ENCODE measurements around the gene ENTREP1. TPM values are rescaled to one million over a fixed set of nuclear protein-coding genes. Genes with fewer than 3 reads are reported as not detected.
A peak's percentile ranks its signal among the peaks of the same experiment; 100 is the strongest.

ENTREP1 gene
- total RNA-seq, 4 donors from 2014 or later = 11.3 to 29.3 (median 21.3) TPM

GRCh38 chr9:69308206-69308931 lies 16.6 kb upstream of the ENTREP1 start:
- Histone ChIP-seq H3K27me3 (no peaks in the 10 kb centered on the region), H3K9me3 (no peaks in the 10 kb centered on the region), H3K4me3 (no peak overlapping the region), H3K27ac (peak overlapping the region; percentile 69 to 87 (median 78)), H3K36me3 (no peaks in the 10 kb centered on the region), H3K4me1 (peaks cover 0 to 18% (median 6%) of the 10 kb centered on the region in 3 donors)
- WGBS, 2 donors (ENCODE audit: low coverage in 1 of 2) = 75 to 78% methylated on average over 5 of the region's 5 CpGs
- ATAC-seq = no peak
- no peak for TF ChIP-seq POLR2A (IDR thresholded peaks at IDR 0.05)
- TF ChIP-seq EP300 (IDR thresholded peaks at IDR 0.05) = no peak
- TF ChIP-seq CTCF (IDR thresholded peaks at IDR 0.05) = no peak
- no peak for TF ChIP-seq POLR2AphosphoS5 (IDR thresholded peaks at IDR 0.05)

DNA sequence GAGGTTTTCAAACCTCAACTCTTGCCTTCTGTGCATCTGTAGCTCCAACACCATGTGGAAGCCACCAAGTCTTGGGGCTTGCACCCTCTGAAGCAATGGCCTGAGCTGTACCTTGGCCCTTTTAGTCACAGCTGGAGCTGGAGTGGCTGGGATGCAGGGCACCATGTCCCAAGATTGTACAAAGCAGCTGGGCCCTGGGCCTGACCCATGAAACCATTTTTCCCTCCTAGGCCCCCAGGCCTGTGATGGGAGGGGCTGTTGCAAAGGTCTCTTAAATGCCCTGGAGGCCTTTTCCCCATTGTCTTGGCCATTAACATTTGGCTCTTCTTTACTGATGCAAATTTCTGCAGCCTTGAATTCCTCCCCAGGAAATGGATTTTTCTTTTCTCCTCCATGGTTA lies 11.8 kb upstream of the ENTREP1 start:
- Histone ChIP-seq H3K27me3 (no peaks in the 10 kb centered on the region), H3K9me3 (no peaks in the 10 kb centered on the region), H3K36me3 (no peaks in the 10 kb centered on the region), H3K4me1 (peaks cover 0 to 5% (median 4%) of the 10 kb centered on the region in 3 donors), H3K27ac (no peak overlapping the region), H3K4me3 (no peak overlapping the region)
- no peak for TF ChIP-seq POLR2A (IDR thresholded peaks at IDR 0.05)
- TF ChIP-seq CTCF (IDR thresholded peaks at IDR 0.05) = no peak
- TF ChIP-seq EP300 (IDR thresholded peaks at IDR 0.05) = no peak
- TF ChIP-seq POLR2AphosphoS5 (IDR thresholded peaks at IDR 0.05) = no peak
- ATAC-seq = no peak

GRCh38 chr9:69314547-69314946 lies 10.5 kb upstream of the ENTREP1 start:
- Histone ChIP-seq H3K27me3 (no peaks in the 10 kb centered on the region), H3K9me3 (no peaks in the 10 kb centered on the region), H3K36me3 (no peaks in the 10 kb centered on the region), H3K4me1 (no peaks in the 10 kb centered on the region), H3K4me3 (no peak overlapping the region), H3K27ac (no peak overlapping the region)
- TF ChIP-seq EP300 (IDR thresholded peaks at IDR 0.05) (no peak), CTCF (IDR thresholded peaks at IDR 0.05) (no peak), POLR2A (IDR thresholded peaks at IDR 0.05) (no peak), POLR2AphosphoS5 (IDR thresholded peaks at IDR 0.05) (no peak)
- WGBS, 2 donors (ENCODE audit: low coverage in 1 of 2) = 88 to 100% methylated on average over 1 of the region's 1 CpG
- ATAC-seq = no peak

DNA sequence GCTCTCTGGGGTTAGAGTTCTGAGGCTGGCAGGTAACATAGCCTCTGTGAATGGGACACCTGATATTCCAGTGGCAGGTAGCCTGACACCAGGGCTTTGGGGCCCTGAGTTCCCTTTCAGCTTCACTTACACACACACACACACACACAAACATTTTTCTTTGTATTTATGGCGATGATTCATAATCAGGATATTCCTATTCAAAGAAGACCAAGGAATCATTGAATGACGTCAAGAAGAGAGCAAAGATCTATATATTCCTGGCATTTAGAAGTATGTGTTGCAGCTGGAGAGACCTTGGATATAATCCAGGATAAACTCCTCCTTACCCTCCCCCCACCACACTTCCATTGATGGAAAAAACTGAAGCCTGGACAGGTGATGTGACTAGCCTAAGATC lies 7.9 kb upstream of the ENTREP1 start:
- no peak for TF ChIP-seq POLR2AphosphoS5 (IDR thresholded peaks at IDR 0.05)
- TF ChIP-seq CTCF (IDR thresholded peaks at IDR 0.05) = no peak
- TF ChIP-seq EP300 (IDR thresholded peaks at IDR 0.05) = no peak
- TF ChIP-seq POLR2A (IDR thresholded peaks at IDR 0.05) = no peak
- Histone ChIP-seq H3K27ac (no peak overlapping the region), H3K9me3 (no peaks in the 10 kb centered on the region), H3K4me1 (no peaks in the 10 kb centered on the region), H3K4me3 (no peak overlapping the region), H3K27me3 (no peaks in the 10 kb centered on the region), H3K36me3 (no peaks in the 10 kb centered on the region)
- 66 to 100% methylated on average over 1 to 2 of the region's 2 CpGs for WGBS, 2 donors (ENCODE audit: low coverage in 1 of 2)
- ATAC-seq = no peak

GRCh38 chr9:69317894-69318293 lies 7.1 kb upstream of the ENTREP1 start:
- Histone ChIP-seq H3K4me1 (peaks cover 0 to 3% (median 0%) of the 10 kb centered on the region in 3 donors), H3K9me3 (no peaks in the 10 kb centered on the region), H3K36me3 (no peaks in the 10 kb centered on the region), H3K27me3 (no peaks in the 10 kb centered on the region), H3K27ac (no peak overlapping the region), H3K4me3 (no peak overlapping the region)
- ATAC-seq = no peak
- TF ChIP-seq POLR2A (IDR thresholded peaks at IDR 0.05) = no peak
- TF ChIP-seq CTCF (IDR thresholded peaks at IDR 0.05) = no peak
- no peak for TF ChIP-seq EP300 (IDR thresholded peaks at IDR 0.05)
- no peak for TF ChIP-seq POLR2AphosphoS5 (IDR thresholded peaks at IDR 0.05)
